ENCODE measurements around the gene NUDT13. TPM values are rescaled to one million over a fixed set of nuclear protein-coding genes. Genes with fewer than 3 reads are reported as not detected.

NUDT13 gene
- total and polyA plus RNA-seq, 2 of the 4 experiments (the other 2 are of a cell fraction): 0.90 to 1.7 TPM

DNA sequence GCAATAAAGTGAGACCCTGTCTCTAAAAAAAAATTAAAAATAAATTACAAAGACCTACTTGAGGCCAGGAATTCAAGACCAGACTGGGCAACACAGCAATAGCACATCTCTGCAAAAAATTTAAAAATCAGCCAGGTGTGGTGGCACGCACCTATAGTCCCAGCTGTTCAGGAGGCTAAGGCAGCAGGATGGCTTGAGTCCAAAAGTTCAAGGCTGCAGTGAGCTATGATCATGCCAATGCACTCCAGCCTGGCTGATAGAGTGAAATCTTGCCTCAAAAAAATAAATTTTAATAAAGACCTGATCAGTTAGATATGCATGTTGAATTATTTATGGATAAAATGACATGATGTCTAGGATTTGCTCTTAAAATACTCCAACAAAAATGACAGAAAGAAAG, 48.5 kb upstream of the NUDT13 start:
- H4K8ac ChIP-seq (ENCODE audit: low read depth in 2 of 2, low read length in 2 of 2): no peak overlapping the region
- intact Hi-C loops (cut with micrococcal nuclease): loop anchor here (5.0 kb wide), 1 partner anchor 229 kb away; no protein-coding TSS in a partner anchor
- H3K23ac ChIP-seq (ENCODE audit: low read depth, low read length): no peak overlapping the region
- ATAC-seq (ENCODE audit: low read depth) (0 out of 2 replicates have a peak, but pooled peaks have one; percentile 12), DNase-seq (no peak)
- in situ Hi-C loops (cut with MboI; ENCODE audit: low sequenced_read_pairs): loop anchor here (10.0 kb wide), 1 partner anchor 697 kb away; no protein-coding TSS in a partner anchor
- H3K4ac ChIP-seq (ENCODE audit: low read depth, low read length): no peak overlapping the region
- peaks cover 36% of the 10 kb centered on the region for H3K36me3 ChIP-seq (ENCODE audit: control insufficient read depth, insufficient read depth, low read length)
- peaks cover 13% of the 10 kb centered on the region; the same call in 1 of the 2 replicates for H4K20me1 ChIP-seq (ENCODE audit: insufficient read depth, low read length)
- H2BK15ac ChIP-seq (ENCODE audit: low read depth, low read length): no peak overlapping the region
- no peak overlapping the region for H3K56ac ChIP-seq (ENCODE audit: extremely low read depth, insufficient read depth, low read length)
- H2AFZ ChIP-seq (replicated peaks; ENCODE audit: low read length, poor library complexity): no peak overlapping the region
- no peak overlapping the region for H4K5ac ChIP-seq (ENCODE audit: low read depth, low read length)
- no peak overlapping the region for H3K4me3 ChIP-seq (ENCODE audit: insufficient read depth, low read depth, low read length)
- H3K14ac ChIP-seq (replicated peaks; ENCODE audit: low read depth, low read length): no peak overlapping the region
- no peaks in the 10 kb centered on the region for H3K27me3 ChIP-seq (ENCODE audit: control insufficient read depth, insufficient read depth, low read length)
- H3K9me1 ChIP-seq (ENCODE audit: insufficient read depth, low read length): no peaks in the 10 kb centered on the region; the same call in none of the 2 replicates
- peaks cover 2% of the 10 kb centered on the region; the same call in 1 of the 2 replicates for H3K4me1 ChIP-seq (ENCODE audit: control insufficient read depth, insufficient read depth, low read length)
- BruUV-seq (replicated peaks): no TSS peak
- peaks cover 28 to 44% of the 10 kb centered on the region in 2 experiments for H3K79me1 ChIP-seq (ENCODE audit: low read depth in 1 of 2, low read length in 2 of 2)
- TF ChIP-seq NFE2L2 (IDR thresholded peaks at IDR 0.05; ENCODE audit: low read depth, low read length) (no peak), POLR2A (IDR thresholded peaks at IDR 0.05; ENCODE audit: low read depth, low read length) (no peak), SMC3 (IDR thresholded peaks at IDR 0.05; ENCODE audit: low read depth, low read length) (no peak)
- TF ChIP-seq, protein P1, sequence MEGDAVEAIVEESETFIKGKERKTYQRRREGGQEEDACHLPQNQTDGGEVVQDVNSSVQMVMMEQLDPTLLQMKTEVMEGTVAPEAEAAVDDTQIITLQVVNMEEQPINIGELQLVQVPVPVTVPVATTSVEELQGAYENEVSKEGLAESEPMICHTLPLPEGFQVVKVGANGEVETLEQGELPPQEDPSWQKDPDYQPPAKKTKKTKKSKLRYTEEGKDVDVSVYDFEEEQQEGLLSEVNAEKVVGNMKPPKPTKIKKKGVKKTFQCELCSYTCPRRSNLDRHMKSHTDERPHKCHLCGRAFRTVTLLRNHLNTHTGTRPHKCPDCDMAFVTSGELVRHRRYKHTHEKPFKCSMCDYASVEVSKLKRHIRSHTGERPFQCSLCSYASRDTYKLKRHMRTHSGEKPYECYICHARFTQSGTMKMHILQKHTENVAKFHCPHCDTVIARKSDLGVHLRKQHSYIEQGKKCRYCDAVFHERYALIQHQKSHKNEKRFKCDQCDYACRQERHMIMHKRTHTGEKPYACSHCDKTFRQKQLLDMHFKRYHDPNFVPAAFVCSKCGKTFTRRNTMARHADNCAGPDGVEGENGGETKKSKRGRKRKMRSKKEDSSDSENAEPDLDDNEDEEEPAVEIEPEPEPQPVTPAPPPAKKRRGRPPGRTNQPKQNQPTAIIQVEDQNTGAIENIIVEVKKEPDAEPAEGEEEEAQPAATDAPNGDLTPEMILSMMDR (conservative IDR thresholded peaks at IDR 0.05; ENCODE audit: low read depth, low read length): no peak
- TF ChIP-seq, protein P2, sequence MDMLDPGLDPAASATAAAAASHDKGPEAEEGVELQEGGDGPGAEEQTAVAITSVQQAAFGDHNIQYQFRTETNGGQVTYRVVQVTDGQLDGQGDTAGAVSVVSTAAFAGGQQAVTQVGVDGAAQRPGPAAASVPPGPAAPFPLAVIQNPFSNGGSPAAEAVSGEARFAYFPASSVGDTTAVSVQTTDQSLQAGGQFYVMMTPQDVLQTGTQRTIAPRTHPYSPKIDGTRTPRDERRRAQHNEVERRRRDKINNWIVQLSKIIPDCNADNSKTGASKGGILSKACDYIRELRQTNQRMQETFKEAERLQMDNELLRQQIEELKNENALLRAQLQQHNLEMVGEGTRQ (IDR thresholded peaks at IDR 0.05; ENCODE audit: low read depth, low read length): no peak
- TF ChIP-seq, protein P3, sequence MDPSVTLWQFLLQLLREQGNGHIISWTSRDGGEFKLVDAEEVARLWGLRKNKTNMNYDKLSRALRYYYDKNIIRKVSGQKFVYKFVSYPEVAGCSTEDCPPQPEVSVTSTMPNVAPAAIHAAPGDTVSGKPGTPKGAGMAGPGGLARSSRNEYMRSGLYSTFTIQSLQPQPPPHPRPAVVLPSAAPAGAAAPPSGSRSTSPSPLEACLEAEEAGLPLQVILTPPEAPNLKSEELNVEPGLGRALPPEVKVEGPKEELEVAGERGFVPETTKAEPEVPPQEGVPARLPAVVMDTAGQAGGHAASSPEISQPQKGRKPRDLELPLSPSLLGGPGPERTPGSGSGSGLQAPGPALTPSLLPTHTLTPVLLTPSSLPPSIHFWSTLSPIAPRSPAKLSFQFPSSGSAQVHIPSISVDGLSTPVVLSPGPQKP (IDR thresholded peaks at IDR 0.05; ENCODE audit: borderline replicate concordance, low read depth, low read length): no peak
- no peak overlapping the region for H2BK120ac ChIP-seq (ENCODE audit: low read depth, low read length)
- no peak overlapping the region for H2AK5ac ChIP-seq (ENCODE audit: low read depth, low read length)
- H2AK9ac ChIP-seq (replicated peaks; ENCODE audit: low read depth, low read length, poor library complexity): no peak overlapping the region
- H3K9me3 ChIP-seq (ENCODE audit: control insufficient read depth, insufficient read depth, low read length): no peaks in the 10 kb centered on the region
- no peak overlapping the region for H3K18ac ChIP-seq (ENCODE audit: low read depth, low read length)
- no peak overlapping the region for H4K91ac ChIP-seq (ENCODE audit: insufficient read depth, low read depth, low read length)
- H3K9ac ChIP-seq (ENCODE audit: low read depth, low read length): no peak overlapping the region
- no peak overlapping the region for H2BK20ac ChIP-seq (ENCODE audit: low read depth, low read length)
- no peak overlapping the region for H2BK5ac ChIP-seq (ENCODE audit: low read depth, low read length, poor library complexity, severe bottlenecking)
- dilution Hi-C loops (cut with HindIII; ENCODE audit: low sequenced_read_pairs, unreplicated experiment): no loop called here
- no CpG with 5 or more reads among the region's 1 CpG for WGBS, 2 experiments (ENCODE audit: extremely low coverage in 2 of 2, insufficient read length in 1 of 2)
- H3K4me2 ChIP-seq (ENCODE audit: low read depth, low read length): no peak overlapping the region
- no peak overlapping the region for H3K27ac ChIP-seq (ENCODE audit: insufficient read depth, low read length)
- CTCF ChIA-PET: interaction anchor here (1.0 kb wide), 1 partner anchor 16 kb away, joined by 5 read pairs; no protein-coding TSS in a partner anchor
- POLR2A ChIA-PET (ENCODE audit: unreplicated experiment): interaction anchor here (0.6 kb wide), 1 partner anchor 453 kb away, joined by 5 read pairs; no protein-coding TSS in a partner anchor
